ENCODE measurements around the gene SOS2.

SOS2 gene

GRCh38 chr14:50231475-50232275 is at the start of gene SOS2:
Gene SOS2, minus strand, starts transcription at chr14:50231578. Its CDS starts 295 bp downstream, at chr14:50231283.
- DNase-seq: peak; percentile 93

GRCh38 chr14:50272498-50272897 is 41.1 kb upstream of the SOS2 start:
- DNase-seq: no peak

- DNase-seq: no peak
Measured at GRCh38 chr14:50270932-50271331, 39.6 kb upstream of the SOS2 start.

DNA sequence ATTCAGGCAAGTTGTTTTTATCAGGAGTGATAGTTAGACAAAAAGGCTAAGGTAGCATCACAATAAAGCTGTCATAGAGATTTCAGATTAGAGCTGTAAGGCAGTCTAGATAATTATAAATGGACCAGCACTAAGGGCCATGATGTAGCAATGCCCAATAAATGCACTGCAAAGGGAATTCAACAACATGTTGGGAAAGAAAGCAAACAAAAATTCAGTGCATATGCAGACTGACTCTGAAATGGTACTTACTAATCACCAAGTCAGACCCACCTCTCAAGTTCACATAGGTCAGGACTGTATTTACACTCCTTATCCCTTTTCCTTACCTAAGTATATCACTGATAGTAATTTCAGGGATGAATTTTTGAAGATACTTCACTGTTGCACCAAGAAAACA is 33.7 kb upstream of the SOS2 start:
- DNase-seq: no peak

DNA sequence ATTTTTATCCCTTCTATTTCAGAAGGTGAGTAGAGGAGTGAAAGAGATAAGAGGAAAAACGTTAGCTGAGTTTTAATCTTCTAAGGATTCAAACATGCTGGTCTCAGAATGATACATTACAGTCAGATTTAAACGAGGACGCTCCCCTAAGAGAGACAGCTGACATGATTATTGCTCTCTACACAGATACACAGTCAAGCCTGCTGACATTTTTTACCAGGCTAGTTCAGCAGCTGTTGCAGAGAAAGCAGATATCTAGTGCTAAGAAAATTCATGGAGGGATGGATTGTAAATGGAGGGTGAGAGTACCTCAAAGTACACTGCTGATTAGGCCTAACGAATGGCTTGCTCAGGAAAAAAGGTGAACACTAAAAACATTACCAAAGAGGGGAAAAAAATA is 31.9 kb upstream of the SOS2 start:
- DNase-seq: no peak

DNA sequence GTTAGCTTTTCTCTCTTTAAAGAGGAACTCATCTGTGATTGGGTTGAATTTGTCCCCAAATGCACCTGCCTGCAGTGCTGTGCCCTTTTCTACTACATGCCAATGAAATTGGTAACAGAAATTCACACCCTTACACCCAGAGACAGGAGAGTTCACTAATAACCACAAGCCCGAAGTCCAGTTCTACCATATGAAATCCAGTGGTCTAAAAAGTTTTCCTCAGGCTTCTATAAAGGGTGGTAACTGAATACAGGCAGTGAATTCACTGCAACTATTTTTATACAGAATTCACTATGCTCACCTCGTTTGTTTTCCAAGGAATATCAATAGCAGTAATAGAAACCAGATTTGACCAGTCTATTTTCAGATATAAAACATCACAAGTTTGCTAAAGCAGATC is 31.5 kb upstream of the SOS2 start:
- DNase-seq: no peak

- DNase-seq: peak; percentile 6
Measured at GRCh38 chr14:50260511-50260910, 29.1 kb upstream of the SOS2 start.

DNA sequence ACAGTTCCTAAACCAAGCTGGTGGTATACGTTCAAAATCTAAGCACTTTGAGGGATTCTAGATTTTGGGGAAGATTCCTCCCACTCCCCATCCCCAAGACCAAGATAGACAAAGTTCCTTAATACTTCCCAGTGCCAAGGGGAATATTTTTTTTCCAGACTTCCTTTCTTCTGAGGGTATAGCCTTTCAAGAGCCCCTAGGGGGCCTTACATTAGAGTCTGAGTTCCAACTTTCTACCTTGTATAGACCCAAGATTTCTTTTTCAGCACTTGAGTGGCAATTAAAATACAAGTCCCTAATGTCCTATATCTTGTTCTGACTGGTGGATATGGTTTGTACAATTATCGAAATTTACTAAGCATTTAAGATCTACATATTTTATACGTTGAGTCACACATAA is 28.7 kb upstream of the SOS2 start:
- DNase-seq: no peak

GRCh38 chr14:50257732-50258131 is 26.4 kb upstream of the SOS2 start:
- no peak for DNase-seq

DNA sequence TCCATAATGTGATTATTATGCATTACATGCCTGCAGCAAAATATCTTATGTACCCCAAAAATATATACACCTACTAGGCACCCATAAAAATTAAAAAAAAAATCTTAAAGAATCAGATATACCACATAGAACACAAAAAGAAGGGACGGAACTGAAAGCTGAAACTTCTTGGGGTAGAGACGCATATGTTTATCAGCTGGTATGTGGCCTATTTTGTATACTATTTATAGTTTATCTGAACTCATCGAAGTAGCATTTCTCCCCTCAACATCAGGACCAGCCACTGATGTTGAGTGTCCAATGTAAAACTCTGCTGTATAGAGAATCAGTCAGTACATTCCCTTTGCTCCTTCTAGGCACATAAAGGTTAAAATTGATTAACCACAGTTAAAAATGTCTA is 22.9 kb upstream of the SOS2 start:
- DNase-seq: no peak

GRCh38 chr14:50249136-50249775 is 17.9 kb upstream of the SOS2 start:
- DNase-seq: no peak

DNA sequence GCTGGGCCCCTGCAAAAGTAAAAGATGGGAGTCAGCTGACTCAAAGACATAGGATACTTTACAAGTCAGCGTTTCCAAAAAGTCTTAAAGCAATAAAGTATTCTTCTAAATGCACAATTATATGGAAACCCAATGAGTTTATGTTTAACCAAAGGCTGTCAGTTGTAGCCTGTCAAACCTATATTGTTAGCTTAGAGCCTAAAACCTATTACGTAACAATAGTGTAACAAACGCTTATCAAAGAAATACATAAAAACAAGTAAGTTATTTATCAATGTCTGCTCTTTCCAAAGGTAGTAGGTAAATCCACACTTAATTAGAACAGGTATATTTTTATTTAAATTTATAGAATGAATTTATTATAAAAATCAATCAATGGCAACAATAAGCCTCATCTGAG is 15.9 kb upstream of the SOS2 start:
- no peak for DNase-seq

GRCh38 chr14:50242566-50243310 is 11.4 kb upstream of the SOS2 start:
- no peak for DNase-seq

GRCh38 chr14:50242096-50242495 is 10.7 kb upstream of the SOS2 start:
- DNase-seq: no peak

GRCh38 chr14:50237427-50237826 is 6.0 kb upstream of the SOS2 start:
- DNase-seq: no peak

DNA sequence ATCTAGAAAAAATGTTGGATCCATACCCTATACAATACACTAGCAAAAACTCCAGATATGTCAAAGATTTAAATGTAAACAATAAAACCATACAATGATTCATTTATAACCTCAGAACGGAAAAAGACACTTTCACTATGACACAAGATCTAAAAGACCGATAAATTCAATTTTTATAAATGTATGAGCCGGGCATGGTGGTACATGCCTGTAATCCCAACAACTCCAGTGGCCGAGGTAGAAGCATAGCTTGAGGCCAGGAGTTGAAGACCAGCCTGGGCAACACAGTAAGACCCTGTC is 2.5 kb upstream of the SOS2 start:
- DNase-seq: no peak

DNA sequence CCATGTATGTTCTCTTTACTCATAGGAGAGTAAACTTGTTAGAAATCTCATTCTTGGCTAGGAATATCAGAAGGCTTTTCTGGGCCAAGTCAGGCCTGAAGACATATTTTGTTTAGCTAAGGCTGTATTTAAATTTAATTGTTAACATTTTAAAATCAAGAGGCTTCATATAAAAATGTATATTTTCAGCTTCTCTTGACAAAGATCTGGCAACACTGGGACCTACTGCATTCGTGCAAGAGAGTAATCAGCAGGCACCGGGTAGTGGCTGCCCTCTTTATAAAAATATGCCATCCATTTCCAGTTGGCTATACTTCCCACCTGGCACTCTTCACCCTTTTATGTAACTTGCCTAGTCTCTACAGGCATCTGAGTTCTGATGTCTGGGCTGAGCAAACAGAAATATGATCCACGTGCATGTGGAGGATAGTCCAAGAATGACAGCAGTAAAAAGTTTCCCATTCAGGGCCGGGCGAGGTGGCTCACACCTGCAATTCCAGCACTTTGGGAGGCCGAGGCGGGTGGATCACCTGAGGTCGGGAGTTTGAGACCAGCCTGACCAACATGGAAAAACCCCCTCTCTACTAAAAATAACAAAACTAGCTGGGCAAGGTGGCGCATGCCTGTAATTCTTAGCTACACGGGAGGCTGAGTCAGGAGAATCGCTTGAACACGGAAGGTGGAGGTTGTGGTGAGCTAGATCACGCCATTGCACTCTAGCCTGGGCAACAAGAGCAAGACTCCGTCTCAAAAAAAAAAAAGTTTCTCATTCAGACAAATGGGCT is 2.0 kb upstream of the SOS2 start:
- DNase-seq: no peak

DNA sequence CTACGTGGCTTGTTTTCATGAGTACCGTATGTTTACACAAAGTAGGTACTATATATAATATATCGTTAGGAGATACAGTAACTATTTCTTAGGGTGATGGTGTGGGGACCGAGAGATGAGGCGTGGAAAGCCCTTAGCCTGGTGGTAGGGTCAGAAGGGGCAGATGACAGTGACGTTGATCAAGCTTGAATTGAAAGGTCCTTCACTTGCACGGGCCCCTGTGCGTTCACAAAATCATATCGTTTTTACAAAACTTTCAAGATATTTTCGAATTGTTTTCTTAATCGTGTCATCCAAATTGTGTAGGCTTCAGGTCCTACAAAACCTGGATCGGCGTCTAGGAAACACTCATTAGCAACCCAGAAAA is 881 bp upstream of the SOS2 start:
- no peak for DNase-seq

GRCh38 chr14:50230701-50231474 is 490 bp downstream of the SOS2 start:
- peak; percentile 42 for DNase-seq

GRCh38 chr14:50230401-50230700 is 1.0 kb downstream of the SOS2 start:
- no peak for DNase-seq

DNA sequence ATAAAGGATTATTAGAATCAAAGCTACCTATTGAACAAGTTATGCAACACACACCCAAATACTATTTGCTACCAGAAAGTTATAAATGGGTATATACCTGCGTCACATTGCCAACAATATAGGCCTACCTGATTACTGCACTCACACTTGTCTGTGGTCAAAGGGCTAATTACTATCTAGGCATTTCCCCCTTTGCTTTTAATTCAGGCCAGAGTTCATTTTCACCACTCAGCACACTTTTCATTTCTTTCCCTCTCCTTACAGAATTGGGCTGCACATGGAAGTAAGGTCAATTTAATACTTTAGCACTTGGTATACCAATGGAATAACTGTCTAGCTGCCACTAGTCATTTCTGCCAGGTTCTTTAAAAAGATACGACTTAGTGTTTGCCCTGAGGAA is 1.7 kb downstream of the SOS2 start:
- no peak for DNase-seq

- DNase-seq: no peak
Measured at GRCh38 chr14:50228313-50228712, 3.1 kb downstream of the SOS2 start.

DNA sequence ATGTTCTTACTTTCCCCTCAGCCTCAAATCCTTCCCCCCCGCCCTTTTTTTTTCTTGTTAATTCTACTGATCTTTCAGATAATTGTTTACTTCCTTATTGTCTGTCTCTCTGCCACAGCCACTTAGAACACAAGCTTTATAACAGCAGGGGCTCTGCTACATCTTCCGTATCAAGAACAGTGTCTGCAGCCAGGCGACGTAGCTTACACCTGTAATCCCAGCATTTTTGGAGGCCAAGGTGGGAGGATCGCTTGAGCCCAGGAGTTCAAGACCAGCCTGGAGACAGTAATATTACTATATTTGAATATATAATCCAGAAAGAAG is 5.4 kb downstream of the SOS2 start:
- DNase-seq: no peak
